SW480 (cell line): ENCODE data around the gene HAUS1.

Source experiments
- DNase-seq: peaks from one replicate; pipeline ENCODE4 v3.0.0-alpha.2; 2016; ENCODE audit warnings: low spot score

HAUS1 gene, protein sequence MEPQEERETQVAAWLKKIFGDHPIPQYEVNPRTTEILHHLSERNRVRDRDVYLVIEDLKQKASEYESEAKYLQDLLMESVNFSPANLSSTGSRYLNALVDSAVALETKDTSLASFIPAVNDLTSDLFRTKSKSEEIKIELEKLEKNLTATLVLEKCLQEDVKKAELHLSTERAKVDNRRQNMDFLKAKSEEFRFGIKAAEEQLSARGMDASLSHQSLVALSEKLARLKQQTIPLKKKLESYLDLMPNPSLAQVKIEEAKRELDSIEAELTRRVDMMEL

GRCh38 chr18:46104128-46104911 is at the start of gene HAUS1:
HAUS1 (plus strand) TSS chr18:46104385; CDS start chr18:46104412, 27 bp downstream.
- peak; percentile 84 for DNase-seq

DNA sequence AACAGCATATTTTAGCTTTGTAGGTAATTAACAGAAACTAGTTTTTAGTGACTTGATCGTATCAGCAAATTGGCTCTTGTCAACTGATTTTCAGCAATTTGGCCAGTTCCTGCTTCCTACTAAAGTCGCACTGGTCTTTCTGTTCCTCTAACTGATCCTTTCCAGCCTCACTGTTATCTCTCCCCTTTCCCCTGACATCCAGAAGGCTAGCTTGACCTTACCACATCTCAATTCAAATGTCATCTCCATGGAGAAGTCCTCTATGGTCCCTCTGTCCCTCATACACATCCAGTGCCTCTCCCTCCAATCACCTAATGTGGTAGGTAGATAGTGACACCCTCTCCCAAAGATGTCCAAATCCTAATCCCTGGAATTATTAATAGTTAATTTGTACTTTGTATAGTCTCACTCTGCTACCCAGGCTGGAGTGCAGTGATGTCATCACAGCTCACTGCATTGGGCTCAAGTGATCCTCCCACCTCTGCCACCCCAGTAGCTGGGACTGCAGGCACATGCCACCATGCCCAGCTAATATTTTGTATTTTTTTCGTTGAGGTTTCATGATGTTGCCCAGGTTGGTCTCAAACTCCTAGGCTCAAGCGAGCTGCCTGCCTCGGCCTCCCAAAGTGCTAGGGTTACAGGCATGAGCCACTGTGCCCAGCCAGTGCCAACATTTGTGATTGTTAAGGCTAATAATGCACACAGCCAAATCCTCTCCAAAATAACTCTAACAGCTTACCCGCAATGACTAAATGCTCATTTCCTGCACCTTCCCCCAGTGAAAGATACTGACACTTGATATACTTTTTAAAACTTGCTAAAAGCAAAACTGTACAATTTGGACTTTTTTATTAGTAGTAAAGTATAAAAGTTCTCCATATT is 49.0 kb upstream of the HAUS1 start:
- no peak for DNase-seq

GRCh38 chr18:46055838-46056230 is 48.4 kb upstream of the HAUS1 start:
- DNase-seq: no peak

GRCh38 chr18:46060359-46060841 is 43.8 kb upstream of the HAUS1 start:
- DNase-seq: no peak

GRCh38 chr18:46061387-46061786 is 42.8 kb upstream of the HAUS1 start:
- no peak for DNase-seq

GRCh38 chr18:46061796-46062195 is 42.4 kb upstream of the HAUS1 start:
- no peak for DNase-seq

GRCh38 chr18:46062781-46063180 is 41.4 kb upstream of the HAUS1 start:
- DNase-seq: no peak

- peak; percentile 74 for DNase-seq
Observed at GRCh38 chr18:46067438-46068007, 36.7 kb upstream of the HAUS1 start.

GRCh38 chr18:46068763-46069162 is 35.4 kb upstream of the HAUS1 start:
- DNase-seq: no peak

DNA sequence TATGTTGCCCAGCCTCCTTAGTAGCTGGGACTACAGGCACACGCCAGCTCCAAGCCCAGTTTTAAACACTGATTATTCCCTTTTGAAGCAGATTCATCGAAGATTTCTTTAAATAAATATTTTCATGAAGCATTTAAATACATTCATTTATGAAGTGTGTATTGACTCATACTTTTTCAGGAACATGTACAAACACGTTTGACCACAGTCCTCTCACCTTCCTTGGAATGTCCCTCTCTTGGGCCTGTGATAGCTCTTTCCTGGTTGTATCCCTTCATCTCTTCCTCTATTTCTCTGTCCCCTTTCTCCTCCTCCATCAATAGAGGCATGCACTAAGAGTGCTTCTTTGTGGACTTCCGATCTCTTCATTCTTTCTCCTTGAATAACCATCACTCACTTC is 34.7 kb upstream of the HAUS1 start:
- no peak for DNase-seq

DNA sequence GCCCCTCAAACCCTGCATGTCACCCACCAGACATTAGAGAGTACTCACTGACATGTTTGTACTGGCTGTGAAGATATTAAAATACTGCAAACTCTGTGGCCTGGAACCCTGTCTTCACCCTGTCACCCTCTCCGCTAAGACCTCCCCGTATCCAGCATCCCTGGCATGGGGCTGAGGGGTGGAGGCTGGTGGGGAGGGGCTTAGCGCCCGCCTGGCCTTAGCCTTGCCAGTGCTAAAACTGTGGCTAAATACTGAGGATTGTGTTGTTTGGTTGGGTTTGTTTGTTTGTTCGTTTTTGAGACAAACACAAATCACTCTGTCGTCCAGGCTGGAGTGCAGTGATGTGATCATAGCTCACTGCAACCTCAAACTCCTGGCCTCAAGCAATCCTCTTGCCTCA is 34.0 kb upstream of the HAUS1 start:
- no peak for DNase-seq

GRCh38 chr18:46070815-46071652 is 33.2 kb upstream of the HAUS1 start:
- no peak for DNase-seq

DNA sequence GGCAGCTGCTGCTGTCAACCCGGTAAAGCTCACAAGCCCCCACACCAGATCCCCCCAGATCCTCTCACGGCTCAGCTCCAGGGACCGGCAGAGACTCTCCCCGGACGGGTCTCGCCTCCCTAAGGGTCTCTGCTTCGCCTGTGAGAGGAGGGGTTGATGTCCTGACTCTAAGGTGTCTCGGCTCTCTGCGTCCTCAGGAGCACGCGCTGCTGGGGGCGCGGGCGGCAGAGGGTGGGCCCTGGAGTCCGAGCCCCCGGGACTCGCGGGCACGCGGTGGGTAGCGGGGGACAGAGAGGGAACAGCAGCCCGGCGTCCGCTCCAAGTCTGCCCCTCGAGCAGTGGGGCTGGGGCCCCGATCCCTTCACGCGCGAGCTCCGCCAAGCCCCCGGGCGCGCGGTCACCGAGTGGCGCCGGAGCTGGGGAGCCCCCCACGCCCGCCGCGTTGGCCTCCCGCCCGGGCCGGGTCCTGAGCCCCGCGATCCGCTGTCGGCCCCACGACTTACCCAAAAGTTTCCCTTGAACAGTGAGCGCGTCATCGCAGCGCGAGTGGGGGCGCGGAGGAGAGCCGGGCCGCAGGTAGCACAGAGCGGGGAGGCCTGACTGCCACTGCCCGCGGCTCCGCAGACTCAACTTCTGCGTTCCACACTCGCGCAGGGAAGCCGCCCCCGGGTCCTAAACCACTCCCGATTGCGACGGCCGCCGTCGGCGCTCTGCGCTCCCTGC is 32.4 kb upstream of the HAUS1 start, which contains the start of gene PSTPIP2:
Gene PSTPIP2, minus strand, starts transcription at position 608 of the 723 bp plus-strand sequence. Its CDS starts 72 bp downstream, at position 536.
- DNase-seq: peak; percentile 36

GRCh38 chr18:46072376-46072867 is 31.8 kb upstream of the HAUS1 start:
- no peak for DNase-seq

DNA sequence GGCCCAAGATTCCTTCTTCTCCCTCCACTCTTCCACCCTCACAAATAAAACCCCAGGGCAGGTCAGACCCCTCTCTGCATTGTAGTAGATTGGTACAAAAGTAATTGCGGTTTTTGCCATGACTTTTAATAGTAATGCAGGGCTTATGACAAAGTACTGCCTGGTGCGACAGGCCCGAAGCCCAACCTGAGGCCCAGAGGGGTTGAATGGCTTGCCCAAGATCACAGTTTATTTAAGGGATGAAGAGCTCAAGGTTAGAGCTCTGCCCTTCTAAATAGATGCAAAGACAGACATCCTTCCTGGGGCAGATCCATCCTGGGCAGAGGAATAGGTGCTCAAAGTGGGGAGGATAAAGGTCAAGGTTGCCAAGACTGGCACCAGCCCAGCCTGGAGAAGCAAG is 31.2 kb upstream of the HAUS1 start:
- no peak for DNase-seq

- peak; percentile 41 for DNase-seq
Observed at GRCh38 chr18:46073474-46074331, 30.5 kb upstream of the HAUS1 start.

DNA sequence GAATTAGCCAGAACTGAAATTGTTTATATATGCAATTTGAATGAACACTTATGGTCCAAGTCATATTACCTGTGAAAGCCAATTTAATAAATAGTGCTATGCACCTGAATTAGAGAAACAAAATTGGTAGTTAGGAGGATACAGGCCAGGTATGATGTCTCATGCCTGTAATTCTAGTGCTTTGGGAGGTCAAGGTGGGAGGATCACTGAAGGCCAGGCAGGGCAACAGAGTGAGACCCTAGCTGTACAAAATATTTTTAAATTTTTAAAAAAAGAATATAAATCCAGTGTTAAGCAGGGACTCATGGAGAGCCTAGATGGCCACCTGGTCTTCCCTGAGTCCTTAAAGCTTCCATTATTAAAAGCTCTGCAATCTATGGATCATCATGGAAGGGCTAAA is 24.8 kb upstream of the HAUS1 start:
- DNase-seq: no peak

DNA sequence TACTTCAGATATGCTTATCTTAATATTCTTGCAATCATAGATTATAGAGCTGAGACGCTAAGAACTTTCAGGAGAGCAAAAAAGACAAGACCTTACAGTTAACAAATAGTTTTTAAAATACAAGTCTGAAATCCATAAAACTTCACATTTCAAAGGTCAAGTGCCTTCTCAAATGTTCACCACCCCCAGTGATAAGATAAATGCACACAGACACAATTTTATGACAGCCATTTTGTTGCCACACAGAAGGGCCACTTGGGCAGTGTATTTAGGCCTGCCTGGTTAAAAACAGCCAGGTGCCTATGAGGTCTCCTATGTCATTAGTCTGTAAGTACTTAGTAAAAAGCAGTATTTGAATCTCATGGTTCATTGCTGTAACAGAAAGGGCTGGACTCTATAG is 24.0 kb upstream of the HAUS1 start:
- DNase-seq: no peak

- no peak for DNase-seq
Observed at GRCh38 chr18:46084431-46084830, 19.8 kb upstream of the HAUS1 start.
